A673 (cell line): ENCODE measurements around the gene MBNL2.

ENCODE experiments used
- EZH2 ChIP-seq: fragments of 200-600 bp; sonication (generic); IDR thresholded peaks from 2 replicates; pipeline ENCODE4 v1.6.1; 2017; ENCODE audit warnings: borderline replicate concordance, low read depth, mild to moderate bottlenecking, mixed read lengths, antibody characterized with exemption, low read length; ENCODE audit not compliant: poor library complexity, severe bottlenecking
- TF ChIP-seq, protein P1 (sequence below): fragments of 300-800, 200-600 bp; sonication (generic); conservative IDR thresholded peaks from 2 replicates; pipeline ENCODE4 v1.5.1; 2017; ENCODE audit warnings: low read depth, mild to moderate bottlenecking, antibody characterized with exemption, low read length, moderate library complexity, mixed read lengths

DNA sequence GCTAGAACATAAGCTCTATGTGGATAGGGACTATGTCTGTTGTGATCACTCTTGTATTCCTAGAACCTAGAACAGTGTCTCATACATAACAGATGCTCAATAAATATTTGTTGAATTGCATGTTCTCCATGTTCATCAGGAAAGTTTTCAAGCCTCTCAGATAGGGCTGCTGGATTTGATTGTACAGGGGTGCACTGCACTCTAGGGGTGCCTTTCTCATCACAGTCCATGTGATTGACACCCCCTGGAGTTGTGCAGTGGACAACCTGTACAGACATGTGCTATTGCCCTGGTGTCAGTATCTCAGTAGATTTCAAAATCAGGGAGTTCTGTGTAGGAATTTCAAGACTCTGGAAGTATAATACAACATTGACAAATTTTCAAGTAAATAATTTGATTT, 58.9 kb downstream of the MBNL2 start:
- TF ChIP-seq, protein P1, sequence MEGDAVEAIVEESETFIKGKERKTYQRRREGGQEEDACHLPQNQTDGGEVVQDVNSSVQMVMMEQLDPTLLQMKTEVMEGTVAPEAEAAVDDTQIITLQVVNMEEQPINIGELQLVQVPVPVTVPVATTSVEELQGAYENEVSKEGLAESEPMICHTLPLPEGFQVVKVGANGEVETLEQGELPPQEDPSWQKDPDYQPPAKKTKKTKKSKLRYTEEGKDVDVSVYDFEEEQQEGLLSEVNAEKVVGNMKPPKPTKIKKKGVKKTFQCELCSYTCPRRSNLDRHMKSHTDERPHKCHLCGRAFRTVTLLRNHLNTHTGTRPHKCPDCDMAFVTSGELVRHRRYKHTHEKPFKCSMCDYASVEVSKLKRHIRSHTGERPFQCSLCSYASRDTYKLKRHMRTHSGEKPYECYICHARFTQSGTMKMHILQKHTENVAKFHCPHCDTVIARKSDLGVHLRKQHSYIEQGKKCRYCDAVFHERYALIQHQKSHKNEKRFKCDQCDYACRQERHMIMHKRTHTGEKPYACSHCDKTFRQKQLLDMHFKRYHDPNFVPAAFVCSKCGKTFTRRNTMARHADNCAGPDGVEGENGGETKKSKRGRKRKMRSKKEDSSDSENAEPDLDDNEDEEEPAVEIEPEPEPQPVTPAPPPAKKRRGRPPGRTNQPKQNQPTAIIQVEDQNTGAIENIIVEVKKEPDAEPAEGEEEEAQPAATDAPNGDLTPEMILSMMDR, result no peak
- TF ChIP-seq EZH2, result no peak
